HG03432 (cell line): ENCODE measurements around the gene UTP18.
A peak's percentile ranks its signal among the peaks of the same experiment; 100 is the strongest.
"Not testable (repeated sequence)": the region's sequence is repeated elsewhere in the genome, so short reads cannot be mapped to it uniquely, and the experiment has no call there.

Source experiments
- ATAC-seq: cut with Tn5 transposase; IDR thresholded peaks from one replicate; pipeline ENCODE4 v1.9.1; 2021; ENCODE audit warnings: mild to moderate bottlenecking, moderate library complexity; ENCODE audit not compliant: unreplicated experiment

UTP18 gene

GRCh38 chr17:51260237-51261023, at the start of gene UTP18:
TSS of gene UTP18 (plus strand) at chr17:51260546. CDS start at chr17:51260585, 39 bp downstream.
- peak; percentile 77 for ATAC-seq

- ATAC-seq, result no peak
These were observed 45.4 kb upstream of the UTP18 start for GRCh38 chr17:51214920-51215319.

- ATAC-seq, result no peak
These were observed 42.4 kb upstream of the UTP18 start for GRCh38 chr17:51217946-51218345.

- no peak for ATAC-seq
These were observed 39.0 kb upstream of the UTP18 start for GRCh38 chr17:51221322-51221721.

- no peak for ATAC-seq
These were observed 35.7 kb upstream of the UTP18 start for GRCh38 chr17:51224402-51225262.

- not testable (repeated sequence) for ATAC-seq
These were observed 34.8 kb upstream of the UTP18 start for GRCh38 chr17:51225523-51225922.

- no peak for ATAC-seq
These were observed 32.2 kb upstream of the UTP18 start for GRCh38 chr17:51228161-51228560.

GRCh38 chr17:51229889-51230288, 30.5 kb upstream of the UTP18 start:
- no peak for ATAC-seq

- peak; percentile 60 for ATAC-seq
These were observed 30.0 kb upstream of the UTP18 start for GRCh38 chr17:51230306-51230705.

- ATAC-seq, result no peak
These were observed 28.3 kb upstream of the UTP18 start for GRCh38 chr17:51231999-51232398.

GRCh38 chr17:51234162-51234561, 26.2 kb upstream of the UTP18 start:
- no peak for ATAC-seq

GRCh38 chr17:51238255-51238887, 22.0 kb upstream of the UTP18 start:
- peak; percentile 88 for ATAC-seq

- no peak for ATAC-seq
These were observed 20.1 kb upstream of the UTP18 start for GRCh38 chr17:51240275-51240674.

GRCh38 chr17:51244041-51244440, 16.3 kb upstream of the UTP18 start:
- ATAC-seq, result no peak

- ATAC-seq, result no peak
These were observed 14.8 kb upstream of the UTP18 start for GRCh38 chr17:51245535-51245934.

- ATAC-seq, result no peak
These were observed 10.0 kb upstream of the UTP18 start for GRCh38 chr17:51250314-51250840.

GRCh38 chr17:51251010-51251409, 9.3 kb upstream of the UTP18 start:
- no peak for ATAC-seq

- no peak for ATAC-seq
These were observed 4.7 kb upstream of the UTP18 start for GRCh38 chr17:51255673-51256072.

- ATAC-seq, result no peak
These were observed 4.2 kb upstream of the UTP18 start for GRCh38 chr17:51256101-51256500.

- ATAC-seq, result no peak
These were observed 2.9 kb upstream of the UTP18 start for GRCh38 chr17:51257150-51258081.
